ENCODE data around the gene CYP3A5. TPM values are rescaled to one million over a fixed set of nuclear protein-coding genes. Genes with fewer than 3 reads are reported as not detected.

Gene CYP3A5
- total RNA-seq, 1 donor from 2014 or later: 0.07 TPM

GRCh38 chr7:99626661-99627060 is 53.1 kb downstream of the CYP3A5 start:
- peaks cover 35% of the 10 kb centered on the region for H4K20me1 ChIP-seq (ENCODE audit: insufficient read depth, low read length)
- no peak overlapping the region for H3K4me2 ChIP-seq (ENCODE audit: low read length)
- H3K9me3 Mint-ChIP-seq (ENCODE audit: unreplicated experiment): no peaks in the 10 kb centered on the region

DNA sequence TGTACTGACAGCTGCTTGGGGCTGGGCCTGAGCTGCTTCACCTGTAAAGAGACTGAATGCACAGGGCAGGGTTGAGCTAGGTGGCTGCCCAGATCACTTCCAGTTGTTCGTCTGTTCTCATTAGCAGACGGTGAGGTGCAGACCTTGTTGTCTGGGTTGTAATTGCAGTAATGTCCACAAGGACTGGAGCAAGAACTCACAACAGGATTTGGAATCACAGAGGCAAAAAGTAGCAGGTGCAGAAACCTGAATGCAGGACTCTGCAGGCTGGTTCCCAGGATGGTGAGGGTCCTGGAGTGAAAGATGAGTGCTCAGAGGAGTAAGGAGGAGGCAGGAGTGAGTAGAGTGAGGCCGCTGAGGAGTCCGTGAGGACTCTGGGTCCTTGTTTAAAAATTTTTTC is 53.8 kb downstream of the CYP3A5 start:
- peaks cover 33% of the 10 kb centered on the region for H4K20me1 ChIP-seq (ENCODE audit: insufficient read depth, low read length)
- DNase-seq (ENCODE audit: low read depth) (no peak), FAIRE-seq (no peak)
- no peak overlapping the region for H3K4me3 ChIP-seq (ENCODE audit: insufficient read depth, low read depth, low read length)
- no peak overlapping the region for H3K4me3 Mint-ChIP-seq (ENCODE audit: unreplicated experiment)
- peaks cover 4% of the 10 kb centered on the region for H3K79me2 ChIP-seq (ENCODE audit: insufficient read depth, low read length)
- no peak overlapping the region for H3K27ac ChIP-seq (ENCODE audit: low read depth, low read length)
- TF ChIP-seq CTCF (IDR thresholded peaks at IDR 0.05; ENCODE audit: insufficient read depth, low read depth, low read length) (no peak), EZH2 (IDR thresholded peaks at IDR 0.05; ENCODE audit: insufficient read depth, low read length) (no peak)
- H3K9me3 Mint-ChIP-seq (ENCODE audit: unreplicated experiment): no peaks in the 10 kb centered on the region
- H3K36me3 ChIP-seq (ENCODE audit: insufficient read depth, low read length): peaks cover 48% of the 10 kb centered on the region
- H3K36me3 Mint-ChIP-seq (ENCODE audit: low read depth, unreplicated experiment): peaks cover 31% of the 10 kb centered on the region
- no peak overlapping the region for H2AFZ ChIP-seq (ENCODE audit: low read depth, low read length)
- no peaks in the 10 kb centered on the region for H3K27me3 Mint-ChIP-seq (ENCODE audit: low read depth, unreplicated experiment)
- H3K9ac ChIP-seq (ENCODE audit: low read length): no peak overlapping the region
- H3K27ac Mint-ChIP-seq (ENCODE audit: unreplicated experiment): no peak overlapping the region
- no peak overlapping the region for H3K4me2 ChIP-seq (ENCODE audit: low read length)
- H3K4me1 Mint-ChIP-seq (ENCODE audit: low read depth, unreplicated experiment): no peaks in the 10 kb centered on the region
- peaks cover 4% of the 10 kb centered on the region for H3K4me1 ChIP-seq (ENCODE audit: insufficient read depth, low read length)
- H3K27me3 ChIP-seq (ENCODE audit: insufficient read depth, low read length): no peaks in the 10 kb centered on the region
- H3K9me3 ChIP-seq (ENCODE audit: insufficient read depth, low read depth, low read length): no peaks in the 10 kb centered on the region

More at GRCh38 chr7:99626661-99627060, 53.1 kb downstream of the CYP3A5 start:
- Histone ChIP-seq H3K36me3 (ENCODE audit: insufficient read depth, low read length) (peaks cover 42% of the 10 kb centered on the region), H3K27ac (ENCODE audit: low read depth, low read length) (no peak overlapping the region), H3K27me3 (ENCODE audit: insufficient read depth, low read length) (no peaks in the 10 kb centered on the region), H2AFZ (ENCODE audit: low read depth, low read length) (no peak overlapping the region), H3K4me1 (ENCODE audit: insufficient read depth, low read length) (peaks cover 4% of the 10 kb centered on the region), H3K9me3 (ENCODE audit: insufficient read depth, low read depth, low read length) (no peaks in the 10 kb centered on the region), H3K4me3 (ENCODE audit: insufficient read depth, low read depth, low read length) (no peak overlapping the region), H3K79me2 (ENCODE audit: insufficient read depth, low read length) (peaks cover 4% of the 10 kb centered on the region), H3K9ac (ENCODE audit: low read length) (no peak overlapping the region)
- Mint-ChIP-seq H3K4me1 (ENCODE audit: low read depth, unreplicated experiment) (no peaks in the 10 kb centered on the region), H3K4me3 (ENCODE audit: unreplicated experiment) (no peak overlapping the region), H3K27ac (ENCODE audit: unreplicated experiment) (no peak overlapping the region), H3K27me3 (ENCODE audit: low read depth, unreplicated experiment) (no peaks in the 10 kb centered on the region), H3K36me3 (ENCODE audit: low read depth, unreplicated experiment) (peaks cover 24% of the 10 kb centered on the region)
- FAIRE-seq: no peak
- no peak for DNase-seq (ENCODE audit: low read depth)
- TF ChIP-seq CTCF (IDR thresholded peaks at IDR 0.05; ENCODE audit: insufficient read depth, low read depth, low read length) (no peak), EZH2 (IDR thresholded peaks at IDR 0.05; ENCODE audit: insufficient read depth, low read length) (no peak)

DNA sequence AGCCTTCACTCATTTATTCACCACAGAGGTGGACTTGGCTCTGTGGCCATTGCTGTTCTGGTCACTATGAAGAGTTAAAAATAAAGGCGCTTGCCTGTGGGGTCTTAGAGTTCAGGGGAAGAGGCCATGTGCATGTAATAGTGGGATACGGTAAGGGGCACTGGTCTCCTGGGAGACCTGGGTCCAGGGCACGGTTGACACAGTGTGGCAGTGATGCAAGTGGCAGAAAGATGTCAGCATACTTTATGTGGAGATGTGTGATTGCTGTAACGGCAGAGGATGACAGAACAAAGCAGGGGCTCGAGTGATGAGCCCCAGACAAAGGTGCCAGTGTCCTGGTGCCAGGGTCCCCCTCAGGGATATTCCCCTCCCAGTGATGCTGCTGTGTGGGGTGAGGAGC is 54.5 kb downstream of the CYP3A5 start:
- Histone ChIP-seq H3K36me3 (ENCODE audit: insufficient read depth, low read length) (peaks cover 45% of the 10 kb centered on the region), H3K4me3 (ENCODE audit: insufficient read depth, low read depth, low read length) (no peak overlapping the region), H3K9ac (ENCODE audit: low read length) (no peak overlapping the region), H3K9me3 (ENCODE audit: insufficient read depth, low read depth, low read length) (no peaks in the 10 kb centered on the region), H3K4me2 (ENCODE audit: low read length) (no peak overlapping the region), H2AFZ (ENCODE audit: low read depth, low read length) (no peak overlapping the region), H4K20me1 (ENCODE audit: insufficient read depth, low read length) (peaks cover 30% of the 10 kb centered on the region), H3K79me2 (ENCODE audit: insufficient read depth, low read length) (peaks cover 4% of the 10 kb centered on the region), H3K4me1 (ENCODE audit: insufficient read depth, low read length) (peaks cover 4% of the 10 kb centered on the region), H3K27ac (ENCODE audit: low read depth, low read length) (no peak overlapping the region), H3K27me3 (ENCODE audit: insufficient read depth, low read length) (no peaks in the 10 kb centered on the region)
- FAIRE-seq: no peak
- no peaks in the 10 kb centered on the region for H3K4me1 Mint-ChIP-seq (ENCODE audit: low read depth, unreplicated experiment)
- H3K27me3 Mint-ChIP-seq (ENCODE audit: low read depth, unreplicated experiment): no peaks in the 10 kb centered on the region
- H3K9me3 Mint-ChIP-seq (ENCODE audit: unreplicated experiment): no peaks in the 10 kb centered on the region
- no peak for DNase-seq (ENCODE audit: low read depth)
- peaks cover 32% of the 10 kb centered on the region for H3K36me3 Mint-ChIP-seq (ENCODE audit: low read depth, unreplicated experiment)
- no peak for TF ChIP-seq EZH2 (IDR thresholded peaks at IDR 0.05; ENCODE audit: insufficient read depth, low read length)
- TF ChIP-seq CTCF (IDR thresholded peaks at IDR 0.05; ENCODE audit: insufficient read depth, low read depth, low read length): no peak
- no peak overlapping the region for H3K4me3 Mint-ChIP-seq (ENCODE audit: unreplicated experiment)
- H3K27ac Mint-ChIP-seq (ENCODE audit: unreplicated experiment): no peak overlapping the region
